ENCODE measurements around the gene SPINK1.
"Not testable (repeated sequence)": the region's sequence is repeated elsewhere in the genome, so short reads cannot be mapped to it uniquely, and the experiment has no call there.

The SPINK1 gene

DNA sequence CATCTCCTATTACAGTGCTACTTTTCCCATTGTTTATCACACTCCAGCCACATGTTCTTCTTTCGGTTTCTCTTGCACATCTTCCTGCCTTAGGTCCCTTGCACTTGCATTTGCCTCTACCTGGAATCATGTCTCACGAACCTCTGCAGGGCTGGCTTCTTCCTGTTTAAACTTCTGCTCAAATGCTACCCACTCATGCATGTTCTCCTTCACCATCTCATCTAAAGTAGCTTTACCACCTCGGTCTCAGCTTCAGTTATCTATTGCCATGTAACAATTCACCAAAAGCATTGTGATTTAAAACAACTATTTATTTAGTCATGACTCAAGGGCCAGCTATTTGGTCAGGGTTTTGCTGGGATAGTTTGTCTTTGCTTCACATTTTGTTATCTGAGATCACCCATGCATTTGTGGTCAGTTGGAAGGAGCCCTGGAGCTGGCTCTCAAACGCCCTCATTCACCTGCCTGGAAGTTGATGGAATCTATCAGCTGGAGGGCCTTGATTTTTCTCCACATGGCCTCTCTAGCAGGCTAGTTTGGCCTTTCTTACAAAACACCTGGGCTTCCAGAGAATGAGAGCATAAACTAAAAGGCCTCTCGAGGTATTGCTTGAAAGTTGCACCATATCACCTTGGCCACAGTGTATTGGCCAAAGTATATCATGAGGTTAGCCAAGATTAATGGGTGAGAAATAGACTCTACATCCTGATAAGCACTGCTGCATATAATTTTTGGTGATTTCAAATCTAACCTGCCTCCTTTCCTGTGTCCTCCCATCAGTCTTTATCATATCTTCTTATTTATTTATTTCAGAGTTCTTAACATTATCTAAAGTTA is 21.4 kb downstream of the SPINK1 start:
- DNase-seq (ENCODE audit: low read depth, low spot score) = no peak

DNA sequence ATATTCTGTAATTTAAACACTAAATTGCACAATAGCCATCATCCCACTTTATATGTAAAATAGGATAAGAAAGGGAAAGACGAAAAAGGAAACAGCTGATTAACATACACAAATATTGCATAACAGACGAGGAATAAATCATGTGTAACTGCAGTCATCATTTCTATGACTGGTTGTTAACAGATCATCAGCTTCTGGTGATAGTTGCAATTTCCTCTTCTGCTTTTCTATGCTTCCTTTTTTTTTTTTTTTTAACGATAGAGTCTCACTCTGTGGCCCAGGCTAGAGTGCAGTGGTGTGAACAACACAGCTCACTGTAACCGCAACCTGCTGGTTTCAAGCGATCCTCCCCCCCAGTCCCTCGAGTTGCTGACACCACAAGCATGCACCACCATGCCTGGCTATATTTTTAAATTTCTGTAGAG is 26.4 kb downstream of the SPINK1 start:
- DNase-seq (ENCODE audit: low read depth, low spot score) = no peak

DNA sequence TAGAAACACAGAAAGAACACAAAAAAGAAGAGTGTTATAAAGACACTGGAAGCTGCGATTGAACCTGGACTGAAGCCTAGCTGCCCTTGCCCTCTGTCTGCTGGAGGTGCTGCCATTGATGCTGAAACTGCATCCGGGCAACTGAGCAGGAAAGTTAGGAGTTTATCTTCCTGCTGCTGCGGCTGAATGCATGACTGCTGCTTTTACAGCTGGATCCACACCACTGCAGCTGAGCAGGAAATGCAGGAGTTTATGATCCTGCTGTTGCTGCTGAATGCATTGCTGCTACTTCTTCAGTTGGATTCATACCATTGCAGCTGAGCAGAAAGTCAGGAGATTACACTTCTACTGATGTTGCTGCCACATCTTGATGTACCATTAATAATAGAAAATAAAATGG is 27.1 kb downstream of the SPINK1 start:
- DNase-seq (ENCODE audit: low read depth, low spot score) = no peak

DNA sequence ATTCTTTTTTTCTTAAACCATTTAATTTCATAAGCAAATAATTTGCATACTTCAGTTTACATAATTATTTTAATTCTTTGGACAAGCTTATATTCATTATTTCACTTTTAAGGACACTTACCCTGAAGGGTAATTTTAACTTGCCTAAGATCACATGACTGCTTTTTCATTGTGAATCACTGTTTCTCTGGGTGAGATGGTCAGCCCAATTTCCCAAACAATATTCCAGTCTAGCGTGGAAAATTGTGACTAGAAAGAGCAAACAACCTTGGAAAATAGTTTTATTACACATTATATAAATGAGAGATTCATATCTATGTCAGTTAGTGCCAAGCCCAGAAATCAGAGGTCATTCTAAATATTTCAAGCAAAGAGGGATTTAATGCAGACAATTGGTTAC is 27.5 kb downstream of the SPINK1 start:
- no peak for DNase-seq (ENCODE audit: low read depth, low spot score)

DNA sequence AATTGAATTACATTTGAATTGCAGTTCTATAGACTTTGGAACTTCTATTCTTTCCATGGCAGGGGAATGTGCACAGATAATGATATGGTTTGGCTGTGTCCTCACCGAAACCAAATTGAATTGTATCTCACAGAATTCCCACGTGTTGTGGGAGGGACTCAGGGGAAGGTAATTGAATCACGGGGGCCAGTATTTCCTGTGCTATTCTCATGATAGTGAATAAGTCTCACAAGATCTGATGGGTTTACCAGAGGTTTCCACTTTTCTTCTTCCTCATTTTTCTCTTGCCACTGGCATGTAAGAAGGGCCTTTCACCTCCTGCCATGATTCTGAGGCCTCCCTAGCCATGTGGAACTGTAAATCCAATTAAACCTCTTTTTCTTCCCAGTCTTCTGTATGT is 28.3 kb downstream of the SPINK1 start:
- DNase-seq (ENCODE audit: low read depth, low spot score) = not testable (repeated sequence)

DNA sequence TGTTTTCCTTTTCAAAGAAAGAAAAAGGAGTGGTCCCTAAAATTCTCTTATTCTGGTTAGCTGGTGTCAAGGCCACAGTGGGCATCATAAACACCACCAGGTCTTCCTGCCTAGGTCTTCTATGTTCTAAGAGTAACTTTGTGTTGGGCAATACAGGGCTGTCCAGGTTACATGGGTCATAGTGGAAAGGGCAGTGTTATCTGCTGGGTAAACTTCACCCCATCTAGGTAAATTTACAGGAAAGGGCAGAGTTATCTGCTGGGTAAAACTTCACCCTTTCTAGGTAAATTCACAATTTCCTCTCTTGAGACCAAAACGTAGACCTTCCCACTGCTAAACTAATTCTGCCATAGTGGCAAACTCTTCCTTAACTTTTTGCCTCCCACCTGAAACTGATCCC is 30.0 kb downstream of the SPINK1 start:
- no peak for DNase-seq (ENCODE audit: low read depth, low spot score)

DNA sequence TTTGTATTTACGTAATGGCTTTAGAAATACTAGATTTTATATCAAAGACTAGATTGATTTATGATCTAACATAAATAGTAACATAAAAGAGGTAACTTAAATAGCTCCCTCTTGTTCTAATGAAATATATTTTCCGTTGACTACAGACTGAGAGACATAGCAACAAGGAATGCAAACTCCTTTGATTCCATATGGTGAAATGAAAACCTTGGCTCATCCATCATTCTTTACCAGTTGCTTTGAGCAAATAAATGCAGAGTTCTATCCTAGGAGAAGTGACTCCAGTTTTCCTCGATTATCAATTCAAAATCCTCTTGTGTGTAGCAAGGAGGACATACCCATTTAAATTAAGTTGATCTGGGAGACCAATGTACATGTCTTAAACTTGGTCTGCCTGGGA is 31.0 kb downstream of the SPINK1 start:
- no peak for DNase-seq (ENCODE audit: low read depth, low spot score)

DNA sequence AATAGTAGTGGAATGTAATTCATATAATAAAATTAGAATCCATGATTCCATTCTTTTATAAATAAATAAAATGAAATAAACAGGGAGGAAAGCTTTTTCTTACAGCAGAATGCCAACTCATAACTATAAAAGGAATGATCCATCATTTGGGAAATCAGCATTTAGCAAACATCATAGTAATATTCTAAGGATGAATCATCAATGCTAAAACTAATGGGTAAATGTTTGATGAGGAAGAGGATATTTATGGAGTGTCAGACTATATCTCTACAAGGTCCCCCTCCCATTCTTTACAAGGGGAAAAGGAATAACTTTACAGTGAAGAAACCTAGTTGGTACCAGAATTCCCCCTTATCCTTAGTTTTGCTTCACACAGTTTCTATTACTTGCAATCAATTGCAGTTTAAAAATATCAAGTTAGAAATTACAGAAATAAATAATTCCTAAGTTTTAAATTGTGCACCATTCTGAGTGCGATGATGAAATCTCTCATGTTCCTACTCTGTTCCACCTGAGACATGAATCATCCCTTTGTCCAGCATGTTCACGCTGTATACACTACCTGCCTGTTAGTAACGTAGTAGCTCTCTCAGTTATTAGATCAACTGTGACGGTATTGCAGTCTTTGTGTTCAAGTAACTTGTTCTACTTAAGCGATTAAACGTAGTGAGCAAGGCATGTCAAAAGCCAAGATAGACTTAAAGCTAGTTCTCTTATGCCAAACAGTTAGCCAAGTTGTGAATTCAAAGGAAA is 34.7 kb downstream of the SPINK1 start:
- DNase-seq (ENCODE audit: low read depth, low spot score) = no peak

DNA sequence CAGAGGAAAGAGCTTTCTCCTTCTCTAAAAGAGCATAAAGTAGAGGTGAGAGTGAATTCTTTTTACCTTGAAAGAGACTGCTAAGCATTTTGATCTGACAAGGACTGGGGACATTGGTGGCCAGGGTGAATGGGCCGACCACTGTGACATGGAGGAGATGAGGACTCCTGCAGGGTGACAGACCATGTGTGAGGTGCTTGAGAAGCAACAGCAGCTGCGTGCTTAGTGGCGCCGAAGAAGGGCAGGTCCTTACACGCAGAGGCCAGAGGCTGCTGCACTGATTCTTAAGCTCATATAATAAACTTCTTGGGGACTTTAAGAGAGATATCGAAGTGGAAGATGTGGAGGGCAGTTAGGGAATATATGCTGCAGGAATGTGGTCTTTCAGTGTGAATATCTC is 40.3 kb downstream of the SPINK1 start:
- no peak for DNase-seq (ENCODE audit: low read depth, low spot score)

DNA sequence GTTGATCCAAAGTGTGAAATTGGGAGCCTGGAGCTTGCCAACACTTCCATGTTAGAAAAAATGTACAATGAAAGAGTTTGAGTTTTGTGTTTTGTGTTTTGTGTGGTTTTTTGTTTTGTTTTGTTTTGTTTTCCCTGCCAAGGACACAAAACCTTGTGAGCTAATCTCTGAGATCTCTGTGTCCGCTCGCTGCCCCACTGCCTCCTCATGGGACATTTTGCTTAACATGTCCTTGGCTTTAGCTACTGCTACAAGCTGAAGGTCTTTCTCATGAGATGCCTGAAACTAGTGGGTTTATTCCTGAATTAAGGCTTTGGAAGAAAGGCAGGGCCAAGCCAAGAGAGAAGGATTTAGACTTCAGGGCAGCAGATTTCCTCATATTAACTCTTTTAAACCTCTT is 41.7 kb downstream of the SPINK1 start:
- no peak for DNase-seq (ENCODE audit: low read depth, low spot score)

DNA sequence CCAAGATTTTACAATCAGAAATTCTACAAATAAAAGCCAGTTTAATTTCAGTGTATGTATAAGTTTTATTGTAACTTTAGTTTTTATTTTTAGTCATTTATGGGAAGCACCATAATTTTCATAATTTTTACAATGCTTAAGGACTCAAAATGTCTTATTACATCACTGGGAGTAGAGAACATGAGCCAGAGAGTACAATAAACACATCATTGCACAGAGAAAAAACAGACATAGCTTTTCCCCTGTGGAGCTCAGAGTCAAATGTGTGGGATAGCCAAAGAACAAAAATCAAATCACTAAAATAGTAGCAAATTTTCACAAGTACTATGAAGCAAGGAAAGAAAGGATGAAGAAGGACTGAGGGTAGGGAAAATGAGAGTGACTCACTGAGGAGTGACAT is 43.4 kb downstream of the SPINK1 start:
- no peak for DNase-seq (ENCODE audit: low read depth, low spot score)

DNA sequence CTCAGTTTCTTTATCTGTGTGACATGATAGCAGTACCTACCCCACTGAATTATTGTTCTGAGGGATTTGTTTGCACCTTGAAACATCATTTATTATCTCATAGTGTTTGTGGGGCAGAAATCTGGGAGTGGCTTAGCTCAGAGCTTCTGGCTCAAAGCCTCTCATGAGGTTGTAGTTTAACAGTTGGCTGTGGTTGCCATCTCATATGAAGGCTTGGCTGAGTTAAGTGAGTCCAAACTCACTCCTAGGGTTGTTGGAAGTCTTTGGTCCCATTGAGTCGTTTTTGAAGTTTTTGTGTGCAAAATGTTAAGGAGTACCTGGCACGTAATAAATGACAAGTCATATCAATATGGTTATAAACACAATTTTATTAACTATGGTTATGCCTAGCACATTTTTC is 45.3 kb downstream of the SPINK1 start:
- no peak for DNase-seq (ENCODE audit: low read depth, low spot score)

DNA sequence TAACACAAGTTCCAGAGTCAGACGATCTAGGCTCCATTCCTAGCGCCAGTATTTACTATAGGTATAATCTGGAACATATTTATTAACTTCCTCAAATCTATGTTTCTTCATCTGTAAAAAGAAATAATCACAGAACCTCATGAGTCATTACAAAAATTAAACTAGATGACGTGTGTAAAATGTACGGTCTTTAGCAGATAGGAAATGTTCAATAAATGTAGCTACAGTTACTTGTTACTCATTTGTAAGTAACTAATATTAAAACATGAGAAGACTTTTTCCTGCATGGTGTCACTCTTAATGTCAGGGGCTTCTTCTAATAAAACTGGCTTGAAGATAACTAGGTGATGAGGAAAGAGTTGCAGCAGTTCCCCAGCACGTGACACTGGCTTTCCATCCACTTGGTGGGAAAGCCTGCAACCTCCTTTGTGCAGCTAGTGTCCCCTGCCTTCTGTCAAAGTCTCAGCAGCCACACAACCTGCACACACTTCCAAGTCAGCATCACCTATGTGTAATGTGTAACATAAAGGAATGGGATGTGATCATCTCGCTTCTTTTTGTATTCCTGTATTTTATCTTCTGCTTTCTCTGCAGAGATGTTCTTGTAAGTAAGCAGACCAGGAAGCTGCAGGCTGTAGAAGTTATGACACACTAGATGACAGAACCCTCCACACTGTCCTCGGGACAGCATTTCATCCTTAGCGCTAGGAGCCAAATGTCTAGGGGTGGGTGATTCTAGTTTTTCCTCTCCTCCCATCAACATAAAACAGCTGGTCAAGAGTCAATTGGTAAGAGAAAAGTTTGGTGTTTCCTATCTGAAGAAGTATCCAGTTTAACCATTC is 47.1 kb downstream of the SPINK1 start:
- DNase-seq (ENCODE audit: low read depth, low spot score) = no peak

DNA sequence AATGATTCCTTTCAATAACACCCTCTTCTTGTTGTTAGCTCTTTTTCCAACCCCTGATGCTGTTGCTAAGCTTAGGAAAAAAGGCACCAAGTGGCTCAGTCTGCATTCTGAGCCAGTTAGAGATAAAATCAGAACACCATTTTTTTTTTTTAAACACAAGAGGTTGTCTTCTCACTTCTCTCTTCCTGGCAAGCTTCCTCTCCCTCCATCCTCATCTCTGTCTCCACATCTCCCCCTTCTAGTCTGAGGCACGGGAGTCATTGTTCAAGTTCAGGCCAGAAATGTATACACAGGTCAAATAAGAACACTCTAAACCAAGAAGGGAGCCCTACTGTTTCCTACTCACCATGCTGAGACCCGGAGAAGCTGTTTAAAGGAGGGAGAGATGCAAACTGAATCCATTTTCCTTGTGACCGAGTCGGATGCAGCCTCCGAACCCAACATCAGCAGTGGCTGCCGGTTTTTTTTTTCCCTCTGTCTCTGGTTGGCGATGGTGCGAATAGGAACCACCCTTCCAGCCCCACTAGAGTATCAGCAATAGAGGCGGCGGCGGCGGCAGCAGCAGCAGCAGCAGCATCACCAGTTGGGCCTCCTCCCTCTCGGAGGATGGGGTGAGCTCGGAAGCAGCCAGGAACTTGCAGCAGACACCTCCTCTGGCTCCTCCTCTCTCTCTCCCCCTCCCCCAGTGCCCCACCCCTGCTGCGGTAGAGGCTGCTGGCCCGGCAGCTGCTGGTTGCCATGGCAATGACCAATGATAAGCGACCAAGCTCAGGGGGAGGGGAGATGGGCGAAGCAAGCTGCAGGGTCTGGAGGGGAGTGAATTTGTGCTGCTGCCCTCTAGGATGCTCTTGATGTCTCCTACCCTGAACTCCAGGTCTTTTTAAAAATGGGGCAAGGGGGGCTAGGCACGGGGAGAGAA is 49.1 kb downstream of the SPINK1 start, which contains the start of gene JAKMIP2:
JAKMIP2 (minus strand) TSS at position 619 of the 919 bp plus-strand sequence. CDS start 110,922 bp downstream, outside the sequence.
- peak; percentile 76 for DNase-seq (ENCODE audit: low read depth, low spot score)

DNA sequence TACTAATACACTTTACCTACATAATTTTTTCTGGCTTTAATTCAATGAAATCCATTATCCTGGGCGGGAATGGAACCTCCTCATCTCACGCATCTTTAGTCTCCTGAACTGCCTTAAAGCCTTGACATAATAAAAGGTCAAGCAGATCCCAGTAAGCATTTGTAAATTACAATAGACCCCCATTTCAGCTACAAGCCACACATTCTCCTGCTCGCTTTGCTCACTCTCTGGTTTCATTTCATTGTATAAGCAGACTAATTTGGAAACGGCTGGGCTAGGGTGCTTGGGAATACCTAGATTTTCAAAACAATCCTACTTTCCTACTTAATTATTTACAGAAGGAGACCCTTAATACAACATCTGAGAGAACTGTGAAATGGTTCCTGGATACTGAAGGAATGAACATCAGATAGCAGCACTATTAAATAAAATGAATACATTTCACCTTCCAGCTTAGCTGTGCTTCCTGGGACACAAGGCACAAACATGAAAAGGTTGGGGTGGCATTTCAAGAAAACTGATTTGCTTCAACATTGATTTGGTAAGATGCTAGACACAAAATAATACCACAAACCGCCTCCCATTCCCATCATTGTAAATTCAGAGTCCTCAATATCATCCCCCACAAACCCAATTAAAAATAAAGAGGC is 50.4 kb downstream of the SPINK1 start:
- DNase-seq (ENCODE audit: low read depth, low spot score) = no peak

DNA sequence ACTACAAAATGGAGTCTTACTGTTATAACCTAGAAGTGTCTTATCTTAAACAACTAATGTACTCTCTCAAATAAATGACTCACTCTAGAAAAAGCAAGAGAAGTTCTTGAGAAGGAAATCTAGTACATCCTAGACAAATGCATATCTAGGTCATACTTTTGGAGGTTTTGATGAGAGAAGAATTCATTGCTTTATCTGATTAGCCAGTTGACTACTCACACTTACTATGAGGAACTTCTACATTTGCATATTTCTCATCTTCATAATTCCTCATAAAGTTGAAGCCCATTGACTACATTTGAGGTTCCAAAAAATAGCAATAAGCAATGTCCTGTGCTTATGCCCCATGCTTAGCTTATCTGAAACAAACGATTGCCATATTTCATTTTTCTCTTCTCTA is 51.8 kb downstream of the SPINK1 start:
- DNase-seq (ENCODE audit: low read depth, low spot score) = no peak

DNA sequence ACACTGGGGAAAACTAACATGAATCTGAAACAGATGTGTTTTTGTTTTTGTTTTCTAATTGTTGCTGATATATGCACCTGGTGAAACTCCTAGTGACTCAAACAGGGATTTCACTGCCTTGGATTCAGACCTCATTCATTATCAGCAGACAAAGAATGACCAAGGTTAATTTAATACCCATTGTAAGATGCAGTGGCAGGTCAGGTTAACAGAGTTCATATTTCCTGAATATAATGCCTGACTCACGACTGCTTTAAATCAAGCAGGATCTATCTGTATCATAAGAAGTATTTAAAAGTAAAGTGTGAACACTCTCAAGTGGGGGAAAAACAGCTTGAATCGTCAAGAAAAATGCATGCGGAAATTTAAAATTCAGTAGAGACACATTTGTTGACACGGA is 54.5 kb downstream of the SPINK1 start:
- no peak for DNase-seq (ENCODE audit: low read depth, low spot score)
